Measurements from ENCODE around the gene ARHGAP26.

DNA sequence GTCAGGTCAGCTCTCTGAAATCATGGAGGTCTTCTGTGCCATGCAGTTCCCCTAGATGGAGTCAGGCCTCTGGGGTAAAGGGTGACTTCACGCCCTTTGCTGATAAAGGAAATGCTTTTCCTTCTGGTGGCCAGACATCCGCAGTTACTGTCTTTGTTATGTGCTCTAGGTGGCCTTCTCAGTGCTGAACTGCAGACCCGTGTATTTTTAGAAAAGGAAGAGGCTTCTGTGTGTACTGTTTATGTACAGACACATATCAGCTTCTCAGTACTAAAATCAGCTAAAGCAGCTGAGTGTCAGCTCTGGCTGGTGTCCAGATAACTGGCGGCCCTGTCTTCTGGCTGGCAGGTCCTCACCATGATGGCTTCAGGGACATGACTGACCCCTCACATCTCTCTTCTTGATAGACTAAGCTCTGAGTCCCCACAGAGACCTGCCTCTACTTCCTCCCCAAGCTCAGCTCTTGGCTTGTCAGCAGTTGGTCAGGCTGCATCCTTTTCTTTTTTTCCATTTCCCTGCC is 75.3 kb downstream of the ARHGAP26 start:
- TF ChIP-seq POLR2A (IDR thresholded peaks at IDR 0.05) = no peak
- TF ChIP-seq, protein P1, sequence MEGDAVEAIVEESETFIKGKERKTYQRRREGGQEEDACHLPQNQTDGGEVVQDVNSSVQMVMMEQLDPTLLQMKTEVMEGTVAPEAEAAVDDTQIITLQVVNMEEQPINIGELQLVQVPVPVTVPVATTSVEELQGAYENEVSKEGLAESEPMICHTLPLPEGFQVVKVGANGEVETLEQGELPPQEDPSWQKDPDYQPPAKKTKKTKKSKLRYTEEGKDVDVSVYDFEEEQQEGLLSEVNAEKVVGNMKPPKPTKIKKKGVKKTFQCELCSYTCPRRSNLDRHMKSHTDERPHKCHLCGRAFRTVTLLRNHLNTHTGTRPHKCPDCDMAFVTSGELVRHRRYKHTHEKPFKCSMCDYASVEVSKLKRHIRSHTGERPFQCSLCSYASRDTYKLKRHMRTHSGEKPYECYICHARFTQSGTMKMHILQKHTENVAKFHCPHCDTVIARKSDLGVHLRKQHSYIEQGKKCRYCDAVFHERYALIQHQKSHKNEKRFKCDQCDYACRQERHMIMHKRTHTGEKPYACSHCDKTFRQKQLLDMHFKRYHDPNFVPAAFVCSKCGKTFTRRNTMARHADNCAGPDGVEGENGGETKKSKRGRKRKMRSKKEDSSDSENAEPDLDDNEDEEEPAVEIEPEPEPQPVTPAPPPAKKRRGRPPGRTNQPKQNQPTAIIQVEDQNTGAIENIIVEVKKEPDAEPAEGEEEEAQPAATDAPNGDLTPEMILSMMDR (IDR thresholded peaks at IDR 0.05) = no peak
